Caco-2 (cell line): ENCODE results near the gene SCAF4. TPM values are rescaled to one million over a fixed set of nuclear protein-coding genes. Genes with fewer than 3 reads are reported as not detected.

Experiments used
- BruUV-seq: library from RNA; stranded (reverse); fragments of 400-500 nt; replicated peaks from 2 replicates; lab custom pipeline; 2021; lab: Mats Ljungman, UMichigan
- CTCF ChIA-PET: fragments of 300-600 bp; sonication (Branson Sonifier 250); formaldehyde crosslinking; loops from one replicate; lab custom pipeline; 2022; ENCODE audit warnings: antibody characterized with exemption; lab: Charles Lee
- POLR2A ChIA-PET: fragments of 300-600 bp; sonication (Branson Sonifier 250); formaldehyde crosslinking; loops from one replicate; lab custom pipeline; 2022; ENCODE audit warnings: antibody characterized with exemption; lab: Charles Lee
- DNase-seq, 2 experiments: peaks; one replicate each; pipeline versions ENCODE4 v3.0.0 to v3.0.0-alpha.2; 2020 to 2022
- H3K27me3 ChIP-seq: replicated peaks from 2 replicates; pipeline ENCODE4 v1.6.0; 2011; ENCODE audit warnings: low read length; ENCODE audit not compliant: control insufficient read depth, insufficient read depth
- H3K36me3 ChIP-seq: 2 replicates; pipeline ENCODE4 v1.5.1; 2011; ENCODE audit warnings: low read length; ENCODE audit not compliant: control insufficient read depth, insufficient read depth
- H3K4me1 ChIP-seq: fragments of 250-450 bp; sonication (Bioruptor Pico); 2 replicates; pipeline ENCODE4 v1.5.1; 2020; ENCODE audit warnings: mild to moderate bottlenecking
- H3K4me3 ChIP-seq: 2 replicates; pipeline ENCODE4 v1.5.1; 2011; ENCODE audit warnings: low read depth, mild to moderate bottlenecking, control low read depth, low read length
- H3K9me3 ChIP-seq: fragments of 250-450 bp; sonication (Bioruptor Pico); 2 replicates; pipeline ENCODE4 v1.5.1; 2020; ENCODE audit warnings: mild to moderate bottlenecking, moderate library complexity
- H3K27ac Mint-ChIP-seq: one replicate; pipeline ENCODE4 v1.8.0; 2022; ENCODE audit warnings: mixed read lengths; ENCODE audit not compliant: unreplicated experiment
- H3K27me3 Mint-ChIP-seq: one replicate; pipeline ENCODE4 v1.8.0; 2022; ENCODE audit warnings: mixed read lengths; ENCODE audit not compliant: insufficient read depth, unreplicated experiment
- H3K36me3 Mint-ChIP-seq: one replicate; pipeline ENCODE4 v1.8.0; 2022; ENCODE audit warnings: mild to moderate bottlenecking, mixed read lengths; ENCODE audit not compliant: insufficient read depth, unreplicated experiment
- H3K4me1 Mint-ChIP-seq: one replicate; pipeline ENCODE4 v1.8.0; 2022; ENCODE audit warnings: low read depth, mixed read lengths; ENCODE audit not compliant: unreplicated experiment
- H3K4me3 Mint-ChIP-seq: one replicate; pipeline ENCODE4 v1.8.0; 2022; ENCODE audit warnings: mild to moderate bottlenecking, moderate library complexity, mixed read lengths; ENCODE audit not compliant: unreplicated experiment
- H3K9me3 Mint-ChIP-seq: one replicate; pipeline ENCODE4 v1.8.0; 2022; ENCODE audit warnings: mixed read lengths; ENCODE audit not compliant: unreplicated experiment
- intact Hi-C: fragments of 100-400 bp; cut with micrococcal nuclease; formaldehyde crosslinking; loops from one replicate; pipeline ENCODE4 v1.10.0; 2022; ENCODE audit not compliant: unreplicated experiment
- total RNA-seq: library from RNA; stranded (reverse); gene quantifications from 2 replicates; pipeline ENCODE4 v1.2.3, GENCODE V29; 2022
- TF ChIP-seq, protein P1 (sequence below), 2 experiments: fragments of 200-600 bp in 1 of 2; IDR thresholded peaks; 1 replicate in 1 of 2; 2 replicates in 1 of 2; pipeline versions ENCODE4 v1.5.1 to v1.8.0; 2011 to 2022; ENCODE audit warnings: antibody characterized with exemption in 1 of 2, control low read depth in 1 of 2, inconsistent platforms in 1 of 2, low read depth in 1 of 2, low read length in 1 of 2, mild to moderate bottlenecking in 1 of 2, moderate library complexity in 1 of 2; ENCODE audit not compliant: insufficient read depth in 1 of 2, severe bottlenecking in 1 of 2, unreplicated experiment in 1 of 2

The SCAF4 gene
- total RNA-seq, 1 experiment from 2014 or later: 50.2 TPM

DNA sequence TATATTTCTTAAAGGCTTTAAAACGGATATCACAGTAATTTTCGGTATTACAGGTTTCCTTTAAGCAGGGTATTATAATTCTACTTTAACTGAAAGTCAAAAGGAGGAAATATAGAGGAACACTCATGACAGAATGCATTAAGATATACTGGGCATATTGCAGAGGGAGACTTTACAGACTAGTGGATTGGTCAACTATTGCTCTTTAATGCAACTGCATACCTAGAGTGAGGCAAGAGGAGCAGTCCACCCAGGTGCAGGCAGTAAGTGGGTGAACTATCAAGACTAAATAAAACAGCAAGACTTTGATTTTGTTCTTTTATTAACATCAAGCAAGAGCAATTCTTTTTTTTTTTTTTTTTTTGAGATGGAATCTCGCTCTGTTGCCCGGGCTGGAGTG lies 10.5 kb downstream of the SCAF4 start:
- H3K4me1 ChIP-seq: peaks cover 8% of the 10 kb centered on the region; the same call in 1 of the 2 replicates
- no peaks in the 10 kb centered on the region for H3K36me3 ChIP-seq
- DNase-seq: no peak
- H3K9me3 Mint-ChIP-seq: no peaks in the 10 kb centered on the region
- no TSS peak for BruUV-seq
- no peaks in the 10 kb centered on the region for H3K9me3 ChIP-seq
- H3K27ac Mint-ChIP-seq: peak overlapping the region; percentile 72
- H3K36me3 Mint-ChIP-seq: peaks cover 25% of the 10 kb centered on the region
- POLR2A ChIA-PET: no interaction called here
- no peak overlapping the region for H3K4me3 Mint-ChIP-seq
- no peaks in the 10 kb centered on the region for H3K27me3 ChIP-seq
- intact Hi-C loops: no loop called here
- H3K4me1 Mint-ChIP-seq: peaks cover 19% of the 10 kb centered on the region
- H3K27me3 Mint-ChIP-seq: no peaks in the 10 kb centered on the region
- TF ChIP-seq, protein P1, sequence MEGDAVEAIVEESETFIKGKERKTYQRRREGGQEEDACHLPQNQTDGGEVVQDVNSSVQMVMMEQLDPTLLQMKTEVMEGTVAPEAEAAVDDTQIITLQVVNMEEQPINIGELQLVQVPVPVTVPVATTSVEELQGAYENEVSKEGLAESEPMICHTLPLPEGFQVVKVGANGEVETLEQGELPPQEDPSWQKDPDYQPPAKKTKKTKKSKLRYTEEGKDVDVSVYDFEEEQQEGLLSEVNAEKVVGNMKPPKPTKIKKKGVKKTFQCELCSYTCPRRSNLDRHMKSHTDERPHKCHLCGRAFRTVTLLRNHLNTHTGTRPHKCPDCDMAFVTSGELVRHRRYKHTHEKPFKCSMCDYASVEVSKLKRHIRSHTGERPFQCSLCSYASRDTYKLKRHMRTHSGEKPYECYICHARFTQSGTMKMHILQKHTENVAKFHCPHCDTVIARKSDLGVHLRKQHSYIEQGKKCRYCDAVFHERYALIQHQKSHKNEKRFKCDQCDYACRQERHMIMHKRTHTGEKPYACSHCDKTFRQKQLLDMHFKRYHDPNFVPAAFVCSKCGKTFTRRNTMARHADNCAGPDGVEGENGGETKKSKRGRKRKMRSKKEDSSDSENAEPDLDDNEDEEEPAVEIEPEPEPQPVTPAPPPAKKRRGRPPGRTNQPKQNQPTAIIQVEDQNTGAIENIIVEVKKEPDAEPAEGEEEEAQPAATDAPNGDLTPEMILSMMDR (IDR thresholded peaks at IDR 0.05; ENCODE audit: insufficient read depth in 1 of 2, low read depth in 1 of 2, low read length in 1 of 2, severe bottlenecking in 1 of 2, unreplicated experiment in 1 of 2): no peak
- H3K4me3 ChIP-seq: no peak overlapping the region
- CTCF ChIA-PET: no interaction called here

DNA sequence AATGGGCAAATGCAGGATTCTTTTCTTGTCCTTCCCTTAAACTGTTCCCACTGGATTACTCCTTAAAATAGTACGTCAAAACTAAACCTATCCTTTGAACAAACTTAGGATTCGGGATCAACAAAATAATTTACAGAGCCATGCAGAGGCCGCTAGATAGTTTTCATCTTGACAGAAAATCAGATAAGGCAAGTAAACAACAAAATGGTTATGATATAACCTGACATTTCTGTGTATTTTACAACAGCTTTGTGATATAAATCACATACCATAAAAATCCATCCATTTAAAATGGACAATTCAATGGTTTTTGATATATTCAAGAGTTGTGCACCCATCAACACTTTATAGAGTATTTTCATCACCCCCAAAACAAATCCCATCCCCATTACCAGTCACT lies 11.2 kb downstream of the SCAF4 start:
- Histone ChIP-seq H3K9me3 (no peaks in the 10 kb centered on the region), H3K27me3 (no peaks in the 10 kb centered on the region), H3K4me1 (peaks cover 8% of the 10 kb centered on the region; the same call in 1 of the 2 replicates), H3K36me3 (no peaks in the 10 kb centered on the region), H3K4me3 (no peak overlapping the region)
- Mint-ChIP-seq H3K27ac (peak overlapping the region; percentile 72), H3K9me3 (no peaks in the 10 kb centered on the region), H3K4me1 (peaks cover 19% of the 10 kb centered on the region), H3K36me3 (peaks cover 25% of the 10 kb centered on the region), H3K4me3 (no peak overlapping the region), H3K27me3 (no peaks in the 10 kb centered on the region)
- TF ChIP-seq, protein P1 (IDR thresholded peaks at IDR 0.05; ENCODE audit: insufficient read depth in 1 of 2, low read depth in 1 of 2, low read length in 1 of 2, severe bottlenecking in 1 of 2, unreplicated experiment in 1 of 2): no peak
- BruUV-seq: no TSS peak
- ChIA-PET POLR2A (no interaction called here), CTCF (no interaction called here)
- intact Hi-C loops: no loop called here
- no peak for DNase-seq

DNA sequence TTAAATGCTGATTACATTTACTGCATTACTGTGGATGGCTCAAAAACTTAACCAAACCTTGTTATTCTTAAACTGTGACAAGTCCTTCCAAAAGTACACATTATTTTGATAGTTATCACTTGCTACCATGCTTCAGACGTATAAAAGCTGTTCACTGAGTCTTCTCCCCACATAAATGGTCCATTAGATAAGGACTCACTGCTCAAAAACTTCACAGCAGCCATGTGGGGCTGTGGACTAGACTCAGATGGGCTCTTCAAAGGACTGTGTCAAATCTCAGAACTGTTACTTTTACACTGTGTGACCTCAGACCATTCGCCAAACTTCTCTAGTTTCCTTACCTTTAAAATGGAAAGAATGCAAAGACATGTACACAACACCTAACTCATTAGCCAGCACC lies 11.6 kb downstream of the SCAF4 start:
- Mint-ChIP-seq H3K27me3 (no peaks in the 10 kb centered on the region), H3K4me3 (no peak overlapping the region), H3K4me1 (peaks cover 19% of the 10 kb centered on the region), H3K9me3 (no peaks in the 10 kb centered on the region), H3K27ac (no peak overlapping the region), H3K36me3 (peaks cover 22% of the 10 kb centered on the region)
- TF ChIP-seq, protein P1 (IDR thresholded peaks at IDR 0.05; ENCODE audit: insufficient read depth in 1 of 2, low read depth in 1 of 2, low read length in 1 of 2, severe bottlenecking in 1 of 2, unreplicated experiment in 1 of 2): no peak
- Histone ChIP-seq H3K36me3 (no peaks in the 10 kb centered on the region), H3K4me3 (no peak overlapping the region), H3K27me3 (no peaks in the 10 kb centered on the region), H3K9me3 (no peaks in the 10 kb centered on the region), H3K4me1 (peaks cover 10% of the 10 kb centered on the region)
- no TSS peak for BruUV-seq
- ChIA-PET CTCF (no interaction called here), POLR2A (no interaction called here)
- intact Hi-C loops: no loop called here
- DNase-seq: no peak
